Neural cell (in vitro differentiated cells): ENCODE results near the gene NUBP2. TPM values are rescaled to one million over a fixed set of nuclear protein-coding genes. Genes with fewer than 3 reads are reported as not detected.

ENCODE experiments used
- H2AFZ ChIP-seq: fragments of 200-600, 300-800 bp; sonication (generic), shearing (Covaris generic); 2 replicates; pipeline ENCODE4 v1.6.0; 2014; ENCODE audit warnings: low read depth, mild to moderate bottlenecking, antibody characterized with exemption, low read length, moderate library complexity
- H3F3A ChIP-seq: fragments of 200-600 bp; shearing (Covaris generic); 2 replicates; pipeline ENCODE4 v1.6.1; 2016; ENCODE audit warnings: mild to moderate bottlenecking, moderate library complexity, mixed read lengths, antibody characterized with exemption, low read length; ENCODE audit not compliant: insufficient read depth, poor library complexity, severe bottlenecking
- H3K27ac ChIP-seq: fragments of 200-600, 300-800 bp; sonication (generic), shearing (Covaris generic); 2 replicates; pipeline ENCODE4 v1.5.1; 2014; ENCODE audit warnings: mild to moderate bottlenecking, low read length, moderate library complexity
- H3K27me3 ChIP-seq: fragments of 300-800, 200-600 bp; sonication (generic), shearing (Covaris generic); 2 replicates; pipeline ENCODE4 v1.6.0; 2014; ENCODE audit warnings: mild to moderate bottlenecking, low read depth, low read length, moderate library complexity; ENCODE audit not compliant: insufficient read depth
- H3K36me3 ChIP-seq: fragments of 300-800, 200-600 bp; sonication (generic), shearing (Covaris generic); 2 replicates; pipeline ENCODE4 v1.5.1; 2014; ENCODE audit warnings: mild to moderate bottlenecking, antibody characterized with exemption, low read length, moderate library complexity; ENCODE audit not compliant: insufficient read depth
- H3K4me2 ChIP-seq: fragments of 300-800, 200-600 bp; sonication (generic), shearing (Covaris generic); 2 replicates; pipeline ENCODE4 v1.6.0; 2014; ENCODE audit warnings: mild to moderate bottlenecking, low read length
- H3K4me3 ChIP-seq: fragments of 300-800, 200-600 bp; sonication (generic), shearing (Covaris generic); 2 replicates; pipeline ENCODE4 v1.5.1; 2014; ENCODE audit warnings: mild to moderate bottlenecking, low read length, moderate library complexity
- H3K79me2 ChIP-seq: fragments of 200-600 bp; shearing (Covaris generic); replicated peaks from 2 replicates; pipeline ENCODE4 v1.6.0; 2014; ENCODE audit warnings: mild to moderate bottlenecking, low read length, moderate library complexity; ENCODE audit not compliant: insufficient read depth
- H3K9ac ChIP-seq: fragments of 300-800, 200-600 bp; sonication (generic), shearing (Covaris generic); 2 replicates; pipeline ENCODE4 v1.6.1; 2016; ENCODE audit warnings: mild to moderate bottlenecking, low read length, mixed read lengths
- H3K9me2 ChIP-seq: fragments of 200-600 bp; shearing (Covaris generic); 2 replicates; pipeline ENCODE4 v1.6.1; 2016; ENCODE audit warnings: mild to moderate bottlenecking, low read length, mixed read lengths; ENCODE audit not compliant: insufficient read depth
- H3K9me3 ChIP-seq: fragments of 200-600, 300-800 bp; sonication (generic), shearing (Covaris generic); 2 replicates; pipeline ENCODE4 v1.6.1; 2016; ENCODE audit warnings: mild to moderate bottlenecking, mixed run types, low read length, moderate library complexity, mixed read lengths
- H4K20me1 ChIP-seq: fragments of 200-600 bp; shearing (Covaris generic); 2 replicates; pipeline ENCODE4 v1.6.1; 2016; ENCODE audit warnings: mild to moderate bottlenecking, mixed run types; ENCODE audit not compliant: insufficient read depth
- CTCF ChIP-seq: fragments of 450-650 bp; IDR thresholded peaks from 2 replicates; pipeline ENCODE4 v1.5.1; 2014; ENCODE audit warnings: antibody characterized with exemption, mild to moderate bottlenecking, moderate library complexity; ENCODE audit not compliant: poor library complexity, severe bottlenecking
- EP300 ChIP-seq: fragments of 450-650 bp; conservative IDR thresholded peaks from 2 replicates; pipeline ENCODE4 v1.6.1; 2014; ENCODE audit warnings: antibody characterized with exemption, mild to moderate bottlenecking, moderate library complexity; ENCODE audit not compliant: poor library complexity, severe bottlenecking
- EZH2 ChIP-seq: fragments of 200-600, 300-800 bp; shearing (Covaris generic), sonication (generic); IDR thresholded peaks from 2 replicates; pipeline ENCODE4 v1.6.1; 2014; ENCODE audit warnings: antibody characterized with exemption, low read length, borderline replicate concordance, mild to moderate bottlenecking; ENCODE audit not compliant: insufficient read depth, poor library complexity, severe bottlenecking
- MXI1 ChIP-seq: fragments of 450-650 bp; conservative IDR thresholded peaks from 2 replicates; pipeline ENCODE4 v1.6.1; 2014; ENCODE audit warnings: antibody characterized with exemption, mild to moderate bottlenecking; ENCODE audit not compliant: poor library complexity, severe bottlenecking
- POLR2AphosphoS5 ChIP-seq: IDR thresholded peaks from 2 replicates; pipeline ENCODE4 v1.6.1; 2012
- RAD21 ChIP-seq: fragments of 450-650 bp; conservative IDR thresholded peaks from 2 replicates; pipeline ENCODE4 v1.6.1; 2014; ENCODE audit warnings: antibody characterized with exemption, mild to moderate bottlenecking, moderate library complexity
- REST ChIP-seq: IDR thresholded peaks from 2 replicates; pipeline ENCODE4 v1.6.1; 2012; ENCODE audit warnings: borderline replicate concordance
- SMC3 ChIP-seq: fragments of 450-650 bp; conservative IDR thresholded peaks from 2 replicates; pipeline ENCODE4 v1.6.1; 2014; ENCODE audit warnings: antibody characterized with exemption, mild to moderate bottlenecking, moderate library complexity; ENCODE audit not compliant: poor library complexity
- TAF1 ChIP-seq: IDR thresholded peaks from 2 replicates; pipeline ENCODE4 v1.6.1; 2012; ENCODE audit warnings: low read depth
- polyA plus RNA-seq: library from polyadenylated mRNA; depleted of rRNA; stranded (reverse); fragments of >200 nt; gene quantifications from 2 replicates; pipeline ENCODE4 v1.2.3, GENCODE V29; 2014

NUBP2 gene
- polyA plus RNA-seq, 1 donor from 2014 or later, result 213 TPM

- no peak overlapping the region for H2AFZ ChIP-seq
- TF ChIP-seq REST (no peak), MXI1 (no peak), EP300 (no peak), POLR2AphosphoS5 (no peak), TAF1 (no peak), EZH2 (no peak), SMC3 (no peak), RAD21 (no peak), CTCF (no peak)
- no peaks in the 10 kb centered on the region for H4K20me1 ChIP-seq
- no peaks in the 10 kb centered on the region for H3K36me3 ChIP-seq
- no peak overlapping the region for H3K4me2 ChIP-seq
- no peak overlapping the region for H3K4me3 ChIP-seq
- no peaks in the 10 kb centered on the region for H3K27me3 ChIP-seq
- no peaks in the 10 kb centered on the region for H3F3A ChIP-seq
- H3K79me2 ChIP-seq, result no peaks in the 10 kb centered on the region
- H3K9me2 ChIP-seq, result no peaks in the 10 kb centered on the region
- H3K9ac ChIP-seq, result no peak overlapping the region
- H3K9me3 ChIP-seq, result no peaks in the 10 kb centered on the region
- no peak overlapping the region for H3K27ac ChIP-seq
Observed at GRCh38 chr16:1743376-1744337, 39.1 kb upstream of the NUBP2 start.

GRCh38 chr16:1744338-1744840 is 38.4 kb upstream of the NUBP2 start:
- Histone ChIP-seq H3K27me3 (no peaks in the 10 kb centered on the region), H3K4me3 (no peak overlapping the region), H3K4me2 (no peak overlapping the region), H3K79me2 (no peaks in the 10 kb centered on the region), H3K27ac (no peak overlapping the region), H3K36me3 (peaks cover 3% of the 10 kb centered on the region), H3F3A (no peaks in the 10 kb centered on the region), H4K20me1 (no peaks in the 10 kb centered on the region), H3K9me2 (no peaks in the 10 kb centered on the region), H3K9me3 (no peaks in the 10 kb centered on the region), H2AFZ (no peak overlapping the region), H3K9ac (no peak overlapping the region)
- TF ChIP-seq POLR2AphosphoS5, result no peak
- no peak for TF ChIP-seq RAD21
- TF ChIP-seq REST, result no peak
- TF ChIP-seq EZH2, result no peak
- TF ChIP-seq MXI1, result no peak
- TF ChIP-seq CTCF, result no peak
- TF ChIP-seq SMC3, result no peak
- TF ChIP-seq EP300, result no peak
- no peak for TF ChIP-seq TAF1
